H1 (cell line): ENCODE results near the gene CENPX. TPM values are rescaled to one million over a fixed set of nuclear protein-coding genes. Genes with fewer than 3 reads are reported as not detected.

Source experiments
- CTCF ChIA-PET: fragments of 300-600 bp; sonication (Branson Sonifier 250); formaldehyde crosslinking; loops from one replicate; lab custom pipeline; 2021; ENCODE audit not compliant: partially characterized antibody; lab: Charles Lee
- POLR2A ChIA-PET: fragments of 300-600 bp; sonication (Branson Sonifier 250); formaldehyde crosslinking; loops from one replicate; lab custom pipeline; 2021; ENCODE audit warnings: inconsistent platforms; ENCODE audit not compliant: partially characterized antibody; lab: Charles Lee
- DNase-seq, 2 experiments: peaks; one replicate each; pipeline versions ENCODE4 v3.0.0 to v3.0.0-alpha.2; 2010 to 2022; ENCODE audit warnings: low spot score in 2 of 2, low read depth in 1 of 2, mixed read lengths in 1 of 2
- FAIRE-seq: peaks from 2 replicates; lab custom pipeline; 2011; peaks lifted over from hg19 to GRCh38; lab: Jason Lieb, UNC
- H2AFZ ChIP-seq: 2 replicates; pipeline ENCODE4 v1.8.1; 2012; ENCODE audit warnings: low read length, inconsistent platforms
- H2AK5ac ChIP-seq: 2 replicates; pipeline ENCODE4 v1.6.1; 2013; ENCODE audit warnings: low read depth, low read length
- H2BK120ac ChIP-seq: replicated peaks from 2 replicates; pipeline ENCODE3; 2013; ENCODE audit warnings: low read depth, low read length, inconsistent platforms
- H2BK12ac ChIP-seq: 2 replicates; pipeline ENCODE4 v1.6.1; 2013; ENCODE audit warnings: low read depth, low read length
- H2BK15ac ChIP-seq: 2 replicates; pipeline ENCODE4 v1.6.1; 2013; ENCODE audit warnings: low read length
- H2BK20ac ChIP-seq: 2 replicates; pipeline ENCODE4 v1.6.1; 2013; ENCODE audit warnings: low read length
- H2BK5ac ChIP-seq: 2 replicates; pipeline ENCODE4 v1.6.1; 2013; ENCODE audit warnings: low read depth, low read length
- H3K14ac ChIP-seq: 2 replicates; pipeline ENCODE4 v1.6.1; 2013; ENCODE audit warnings: inconsistent platforms; ENCODE audit not compliant: insufficient read length
- H3K18ac ChIP-seq: 2 replicates; pipeline ENCODE4 v1.6.1; 2013; ENCODE audit warnings: low read length; ENCODE audit errors: extremely low read depth
- H3K23ac ChIP-seq: 2 replicates; pipeline ENCODE4 v1.6.1; 2013; ENCODE audit warnings: inconsistent platforms; ENCODE audit not compliant: insufficient read length
- H3K23me2 ChIP-seq: 2 replicates; pipeline ENCODE4 v1.6.1; 2013; ENCODE audit warnings: low read depth, low read length
- H3K27ac ChIP-seq: 2 replicates; pipeline ENCODE4 v1.6.1; 2011; ENCODE audit warnings: low read depth, low read length, inconsistent platforms
- H3K27me3 ChIP-seq, 4 experiments: replicated peaks in 1 of 4; 1 replicate in 1 of 4; 2 replicates in 3 of 4; pipeline versions ENCODE4 v1.6.1 to v1.8.1; 2011 to 2013; ENCODE audit warnings: low read length in 3 of 4, mild to moderate bottlenecking in 3 of 4, inconsistent platforms in 2 of 4, mixed read lengths in 2 of 4, moderate library complexity in 1 of 4; ENCODE audit not compliant: control insufficient read depth in 3 of 4, insufficient read depth in 3 of 4; ENCODE audit errors: extremely low read depth in 1 of 4
- H3K36me3 ChIP-seq, 4 experiments: 2 replicates each; pipeline versions ENCODE4 v1.6.1 to v1.8.1; 2011 to 2013; ENCODE audit warnings: mild to moderate bottlenecking in 4 of 4, low read length in 3 of 4, moderate library complexity in 2 of 4, control low read depth in 1 of 4, inconsistent platforms in 1 of 4; ENCODE audit not compliant: insufficient read depth in 4 of 4, control insufficient read depth in 2 of 4
- H3K4ac ChIP-seq: replicated peaks from 2 replicates; pipeline ENCODE3; 2013; ENCODE audit warnings: low read length, low read depth, mixed read lengths, inconsistent platforms; ENCODE audit not compliant: insufficient read length
- H3K4me1 ChIP-seq, 4 experiments: replicated peaks in 1 of 4; 1 replicate in 1 of 4; 2 replicates in 3 of 4; pipeline versions ENCODE4 v1.6.1 to v1.8.1; 2011 to 2013; ENCODE audit warnings: low read length in 3 of 4, inconsistent platforms in 2 of 4, mixed read lengths in 1 of 4; ENCODE audit not compliant: insufficient read depth in 4 of 4, control insufficient read depth in 3 of 4
- H3K4me2 ChIP-seq, 2 experiments: 2 replicates each; pipeline versions ENCODE4 v1.6.1 to v1.8.1; 2011 to 2013; ENCODE audit warnings: low read depth in 2 of 2, low read length in 2 of 2, control low read depth in 1 of 2, inconsistent platforms in 1 of 2, mild to moderate bottlenecking in 1 of 2; ENCODE audit not compliant: insufficient read depth in 1 of 2
- H3K4me3 ChIP-seq, 4 experiments: fragments of 200-600, 300-600 bp in 1 of 4; sonication (generic), shearing (Covaris generic), sonication (Bioruptor Twin) in 1 of 4; 2 replicates each; pipeline versions ENCODE4 v1.5.1 to v1.8.1; 2011 to 2016; ENCODE audit warnings: low read length in 4 of 4, low read depth in 3 of 4, control low read depth in 2 of 4, inconsistent platforms in 2 of 4, mild to moderate bottlenecking in 2 of 4, mixed read lengths in 1 of 4, moderate library complexity in 1 of 4; ENCODE audit not compliant: insufficient read depth in 2 of 4; ENCODE audit errors: extremely low read depth in 1 of 4
- H3K56ac ChIP-seq: replicated peaks from 2 replicates; pipeline ENCODE3; 2013; ENCODE audit warnings: low read depth, mild to moderate bottlenecking, mixed read lengths, low read length, inconsistent platforms; ENCODE audit not compliant: insufficient read length
- H3K79me1 ChIP-seq: 2 replicates; pipeline ENCODE4 v1.6.1; 2013; ENCODE audit warnings: low read depth, low read length, control low read depth
- H3K79me2 ChIP-seq, 2 experiments: 2 replicates each; pipeline versions ENCODE4 v1.6.1 to v1.8.1; 2012 to 2013; ENCODE audit warnings: low read length in 2 of 2, mild to moderate bottlenecking in 2 of 2, inconsistent platforms in 1 of 2; ENCODE audit not compliant: insufficient read depth in 2 of 2, control insufficient read depth in 1 of 2
- H3K9ac ChIP-seq, 4 experiments: replicated peaks in 1 of 4; 1 replicate in 1 of 4; 2 replicates in 3 of 4; pipeline versions ENCODE4 v1.6.1 to v1.8.1; 2011 to 2013; ENCODE audit warnings: low read depth in 3 of 4, low read length in 3 of 4, control low read depth in 2 of 4, mild to moderate bottlenecking in 2 of 4, moderate library complexity in 2 of 4, inconsistent platforms in 1 of 4; ENCODE audit errors: extremely low read depth in 1 of 4
- H3K9me3 ChIP-seq, 2 experiments: 2 replicates each; pipeline versions ENCODE4 v1.6.1 to v1.8.1; 2012 to 2013; ENCODE audit warnings: mild to moderate bottlenecking in 2 of 2, moderate library complexity in 2 of 2, control low read depth in 1 of 2, inconsistent platforms in 1 of 2, low read depth in 1 of 2, low read length in 1 of 2, mixed read lengths in 1 of 2; ENCODE audit not compliant: insufficient read depth in 2 of 2
- H4K20me1 ChIP-seq, 2 experiments: replicated peaks in 1 of 2; 2 replicates each; pipeline versions ENCODE3 to v1.8.1; 2011 to 2013; ENCODE audit warnings: inconsistent platforms in 2 of 2, low read length in 2 of 2, mild to moderate bottlenecking in 1 of 2; ENCODE audit not compliant: insufficient read depth in 2 of 2, control insufficient read depth in 1 of 2
- H4K5ac ChIP-seq: 2 replicates; pipeline ENCODE4 v1.6.1; 2013; ENCODE audit warnings: low read length, low read depth, mixed read lengths, inconsistent platforms; ENCODE audit not compliant: insufficient read length
- H4K8ac ChIP-seq: 2 replicates; pipeline ENCODE4 v1.8.0; 2013; ENCODE audit warnings: mild to moderate bottlenecking, moderate library complexity, low read length, inconsistent platforms; ENCODE audit not compliant: insufficient read depth; ENCODE audit errors: extremely low read depth
- H4K91ac ChIP-seq: replicated peaks from 2 replicates; pipeline ENCODE3; 2013; ENCODE audit warnings: low read length, mixed read lengths, inconsistent platforms; ENCODE audit not compliant: insufficient read length
- MAX ChIP-seq: IDR thresholded peaks from 2 replicates; pipeline ENCODE4 v1.6.1; 2012; ENCODE audit warnings: inconsistent platforms
- RBBP5 ChIP-seq: IDR thresholded peaks from 2 replicates; pipeline ENCODE4 v1.7.1; 2012; ENCODE audit warnings: low read depth, mild to moderate bottlenecking, inconsistent platforms, low read length, moderate library complexity, borderline replicate concordance
- SP2 ChIP-seq: IDR thresholded peaks from 2 replicates; pipeline ENCODE4 v1.6.1; 2012; ENCODE audit warnings: mild to moderate bottlenecking, low read length, inconsistent platforms
- WGBS, 2 experiments: shearing (Covaris generic) in 1 of 2; methylation state at CpG; one replicate each; pipeline versions ENCODE4 v1.1.6 to v1.1.7; 2013 to 2015; ENCODE audit warnings: low lambda C conversion rate in 2 of 2, mixed read lengths in 2 of 2, inconsistent platforms in 1 of 2, low coverage in 1 of 2, missing lambda C conversion rate in 1 of 2; ENCODE audit not compliant: insufficient replicate concordance in 2 of 2, insufficient coverage in 1 of 2, insufficient read length in 1 of 2; ENCODE audit errors: extremely low coverage in 1 of 2, missing lambda C conversion rate in 1 of 2; 5-methylcytosine and 5-hydroxymethylcytosine counted together
- polyA plus RNA-seq, 7 experiments: library from polyadenylated mRNA; depleted of rRNA in 3 of 7; stranded (reverse) in 5 of 7; unstranded in 2 of 7; fragments of >200 nt in 5 of 7; fragments of 200-250 nt in 2 of 7; gene quantifications; 1 replicate in 5 of 7; 2 replicates in 1 of 7; 4 replicates in 1 of 7; pipeline versions ENCODE4 v1.2.1 to v1.2.3, GENCODE V29; 2011 to 2013; ENCODE audit warnings: missing spikeins in 2 of 7, mixed read lengths in 2 of 7
- total RNA-seq: library from RNA; stranded (reverse); fragmentation: NEBNext Ultra II Directional; extraction: Animal tissue kit (Norgen Biotek cat#: 25700); gene quantifications from 2 replicates; pipeline ENCODE4 v1.2.1, GENCODE V29; 2021

Gene CENPX
- total and polyA plus RNA-seq, 2 of the 8 experiments (the other 6 are each of a cell fraction or from before 2014, with no cell fraction given) = 116 to 122 TPM

- 80% methylated on average over 26 of the region's 31 CpGs; no CpG with 5 or more reads in 1 of the 2 experiments for WGBS, 2 experiments
- H2BK20ac ChIP-seq = no peak overlapping the region
- TF ChIP-seq MAX (peak; percentile 66; the same call in 1 of the 2 replicates), SP2 (no peak), RBBP5 (peak; percentile 4; the same call in 1 of the 2 replicates)
- peak overlapping the region; percentile 75; the same call in 1 of the 2 replicates for H2AK5ac ChIP-seq
- no peak overlapping the region; a peak in 2 of 7 replicates for H3K9ac ChIP-seq
- peak overlapping the region; percentile 34 for H2BK120ac ChIP-seq
- H3K27ac ChIP-seq = peak overlapping the region; percentile 38; the same call in 1 of the 2 replicates
- H3K23ac ChIP-seq = no peak overlapping the region
- H2BK5ac ChIP-seq = peak overlapping the region; percentile 52; the same call in 1 of the 2 replicates
- CTCF ChIA-PET = interaction anchor here (1.0 to 2.3 kb wide), 4 partner anchors 9 to 309 kb away, joined by 3 to 6 read pairs (median 4); no protein-coding TSS in a partner anchor
- FAIRE-seq (no peak), DNase-seq (no peak)
- H3K9me3 ChIP-seq = no peaks in the 10 kb centered on the region
- H3K18ac ChIP-seq = peak overlapping the region; percentile 32
- H3K4ac ChIP-seq = no peak overlapping the region
- H3K23me2 ChIP-seq = no peaks in the 10 kb centered on the region
- peaks cover 3 to 14% of the 10 kb centered on the region in 2 experiments for H4K20me1 ChIP-seq
- peak overlapping the region; percentile 12 to 14; a peak in 3 of 4 replicates for H3K4me2 ChIP-seq
- H3K14ac ChIP-seq = no peak overlapping the region
- no peak overlapping the region for H2BK15ac ChIP-seq
- peak overlapping the region in 1 of 4 experiments; percentile 9; a peak in 2 of 8 replicates for H3K4me3 ChIP-seq
- H3K4me1 ChIP-seq = peaks cover 0 to 31% (median 27%) of the 10 kb centered on the region in 4 experiments; a peak in 6 of 7 replicates
- POLR2A ChIA-PET = interaction anchor here (0.6 to 5.1 kb wide), 9 partner anchors 10 to 67 kb away, joined by 3 to 40 read pairs (median 4); partner anchors contain the start of gene ASPSCR1
- H3K36me3 ChIP-seq = no peaks in the 10 kb centered on the region
- H3K27me3 ChIP-seq = no peaks in the 10 kb centered on the region
- no peak overlapping the region for H2AFZ ChIP-seq
- H3K56ac ChIP-seq = no peak overlapping the region
- peaks cover 9% of the 10 kb centered on the region for H3K79me1 ChIP-seq
- peak overlapping the region; percentile 25 for H4K5ac ChIP-seq
- peaks cover 0 to 3% of the 10 kb centered on the region in 2 experiments; a peak in 1 of 4 replicates for H3K79me2 ChIP-seq
- H2BK12ac ChIP-seq = 0 out of 2 replicates have a peak overlapping the region, but pooled peaks have one; percentile 17
- peak overlapping the region; percentile 72 for H4K91ac ChIP-seq
- H4K8ac ChIP-seq = 0 out of 2 replicates have a peak overlapping the region, but pooled peaks have one; percentile 23
Measured at GRCh38 chr17:81992306-81993102, 30.2 kb downstream of the CENPX start.
